ENCODE results near the gene SLCO1C1.
"Not testable (repeated sequence)": the region's sequence is repeated elsewhere in the genome, so short reads cannot be mapped to it uniquely, and the experiment has no call there.

Gene SLCO1C1, protein sequence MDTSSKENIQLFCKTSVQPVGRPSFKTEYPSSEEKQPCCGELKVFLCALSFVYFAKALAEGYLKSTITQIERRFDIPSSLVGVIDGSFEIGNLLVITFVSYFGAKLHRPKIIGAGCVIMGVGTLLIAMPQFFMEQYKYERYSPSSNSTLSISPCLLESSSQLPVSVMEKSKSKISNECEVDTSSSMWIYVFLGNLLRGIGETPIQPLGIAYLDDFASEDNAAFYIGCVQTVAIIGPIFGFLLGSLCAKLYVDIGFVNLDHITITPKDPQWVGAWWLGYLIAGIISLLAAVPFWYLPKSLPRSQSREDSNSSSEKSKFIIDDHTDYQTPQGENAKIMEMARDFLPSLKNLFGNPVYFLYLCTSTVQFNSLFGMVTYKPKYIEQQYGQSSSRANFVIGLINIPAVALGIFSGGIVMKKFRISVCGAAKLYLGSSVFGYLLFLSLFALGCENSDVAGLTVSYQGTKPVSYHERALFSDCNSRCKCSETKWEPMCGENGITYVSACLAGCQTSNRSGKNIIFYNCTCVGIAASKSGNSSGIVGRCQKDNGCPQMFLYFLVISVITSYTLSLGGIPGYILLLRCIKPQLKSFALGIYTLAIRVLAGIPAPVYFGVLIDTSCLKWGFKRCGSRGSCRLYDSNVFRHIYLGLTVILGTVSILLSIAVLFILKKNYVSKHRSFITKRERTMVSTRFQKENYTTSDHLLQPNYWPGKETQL

DNA sequence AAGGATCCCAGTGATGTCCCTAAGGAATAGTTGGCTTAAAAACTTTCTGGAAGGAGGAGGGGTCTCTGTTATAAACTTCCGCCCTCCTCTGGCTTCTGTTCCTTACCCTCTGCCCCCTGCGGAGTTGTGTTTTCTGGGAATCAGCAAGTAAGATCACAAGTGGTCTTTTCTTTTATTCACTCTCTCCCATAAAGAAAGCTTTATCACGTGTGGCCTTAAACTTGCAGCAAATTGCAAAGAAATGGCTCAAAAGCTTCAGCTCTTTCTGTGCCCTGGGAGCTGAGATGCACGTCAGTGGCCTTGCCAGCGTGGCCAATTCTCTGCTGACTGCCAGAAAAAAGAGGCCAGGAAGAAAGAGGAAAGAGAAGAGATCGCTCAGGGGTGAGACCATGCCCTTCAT is at the start of gene SLCO1C1:
Gene SLCO1C1, plus strand, starts transcription at position 101 of the 400 bp plus-strand sequence. CDS start 4,245 bp downstream, outside the sequence.
- DNase-seq, result no peak

DNA sequence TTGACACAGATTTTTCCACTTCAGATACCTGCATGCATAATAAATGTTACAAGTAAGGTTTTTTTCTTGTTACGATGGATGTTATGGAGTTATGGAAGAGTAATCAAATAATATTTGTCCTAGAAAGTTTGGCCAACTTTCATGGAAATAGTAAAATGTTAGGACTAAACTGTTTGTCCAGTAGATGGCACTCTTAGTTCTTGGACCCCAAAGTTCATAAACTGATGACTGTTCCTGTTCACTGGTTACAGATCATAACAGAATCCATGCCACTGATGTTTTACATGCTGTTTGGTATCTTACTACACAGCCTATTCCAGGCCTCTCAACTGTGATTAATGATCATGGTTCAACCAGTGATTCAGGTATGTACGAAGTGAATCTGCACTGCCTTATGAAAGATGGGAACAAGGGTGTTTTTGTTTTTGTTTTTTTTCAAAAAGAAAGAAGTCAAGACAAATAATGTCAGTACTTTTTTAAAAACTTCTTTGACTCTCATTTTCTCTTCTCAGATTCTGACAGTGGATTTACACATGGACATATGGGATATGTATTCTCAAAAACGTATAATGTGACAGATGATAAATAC is 48.8 kb upstream of the SLCO1C1 start:
- DNase-seq, result no peak

DNA sequence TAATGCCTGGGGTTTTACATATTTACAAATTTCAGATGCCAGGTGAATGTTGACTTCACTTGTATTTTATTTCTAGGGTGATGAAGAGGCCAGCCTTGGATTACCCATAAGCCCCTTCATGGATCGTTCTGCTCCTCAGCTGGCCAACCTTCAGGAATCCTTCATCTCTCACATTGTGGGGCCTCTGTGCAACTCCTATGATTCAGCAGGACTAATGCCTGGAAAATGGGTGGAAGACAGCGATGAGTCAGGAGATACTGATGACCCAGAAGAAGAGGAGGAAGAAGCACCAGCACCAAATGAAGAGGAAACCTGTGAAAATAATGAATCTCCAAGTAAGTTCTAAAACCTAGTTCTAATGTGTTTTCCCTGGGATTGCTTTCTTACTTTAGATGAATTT is 41.3 kb upstream of the SLCO1C1 start:
- DNase-seq, result no peak

DNA sequence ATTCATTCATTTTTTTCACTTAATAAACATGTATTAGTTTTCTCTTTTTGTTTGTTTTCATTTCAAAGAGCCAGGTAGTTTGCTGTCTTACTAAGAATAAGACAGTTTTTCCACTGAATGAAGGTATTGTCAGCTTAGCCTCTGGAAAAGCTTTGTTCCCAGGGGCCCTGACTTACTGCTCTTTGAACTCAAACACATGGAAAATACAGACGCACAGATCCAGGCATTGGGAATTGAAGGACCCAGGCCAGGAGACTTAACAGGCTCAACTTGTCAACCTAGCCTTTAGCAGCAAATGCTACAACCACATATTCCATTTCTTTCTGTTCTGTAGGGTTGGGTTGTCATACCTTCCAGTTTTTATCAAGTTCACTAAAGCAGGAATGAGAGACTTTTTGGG is 38.5 kb upstream of the SLCO1C1 start:
- DNase-seq, result no peak

DNA sequence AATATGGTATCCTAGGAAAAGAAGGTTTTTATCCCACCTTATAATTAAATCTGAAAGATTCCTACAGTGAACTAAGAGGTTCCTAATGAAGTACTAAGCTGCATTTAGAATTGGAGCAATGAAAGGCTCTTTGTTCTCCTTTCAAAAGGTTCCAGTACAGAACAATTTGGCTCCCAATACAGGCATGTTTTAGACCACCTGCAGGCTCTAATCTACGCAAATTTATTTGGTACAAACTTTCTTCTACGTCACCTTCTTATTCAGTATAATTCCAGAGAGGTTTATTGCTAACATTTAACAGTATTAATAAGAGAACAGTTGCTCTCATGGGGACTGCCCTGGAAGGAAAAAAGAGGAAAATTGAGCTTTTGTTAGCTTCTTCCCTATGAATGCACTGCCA is 37.6 kb upstream of the SLCO1C1 start:
- DNase-seq, result no peak

DNA sequence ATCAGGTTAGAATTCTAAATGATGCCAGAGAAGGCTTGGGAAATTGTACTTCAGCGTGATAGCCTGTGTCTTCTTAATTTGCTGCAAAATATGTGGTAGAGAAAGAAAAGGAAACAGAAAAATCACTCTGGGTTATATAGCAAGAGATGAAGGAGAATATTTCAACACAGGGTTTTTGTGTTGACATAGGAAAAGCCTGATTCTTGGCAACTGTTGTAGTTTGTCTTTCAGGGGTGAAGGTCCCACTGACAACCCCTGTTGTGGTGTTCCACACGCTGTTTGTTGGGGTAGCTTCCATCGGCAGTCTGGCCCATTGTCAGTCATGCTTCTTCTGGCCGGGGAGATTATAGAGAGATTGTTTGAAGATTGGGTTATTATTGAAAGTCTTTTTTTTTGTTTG is 13.8 kb upstream of the SLCO1C1 start:
- DNase-seq, result no peak

DNA sequence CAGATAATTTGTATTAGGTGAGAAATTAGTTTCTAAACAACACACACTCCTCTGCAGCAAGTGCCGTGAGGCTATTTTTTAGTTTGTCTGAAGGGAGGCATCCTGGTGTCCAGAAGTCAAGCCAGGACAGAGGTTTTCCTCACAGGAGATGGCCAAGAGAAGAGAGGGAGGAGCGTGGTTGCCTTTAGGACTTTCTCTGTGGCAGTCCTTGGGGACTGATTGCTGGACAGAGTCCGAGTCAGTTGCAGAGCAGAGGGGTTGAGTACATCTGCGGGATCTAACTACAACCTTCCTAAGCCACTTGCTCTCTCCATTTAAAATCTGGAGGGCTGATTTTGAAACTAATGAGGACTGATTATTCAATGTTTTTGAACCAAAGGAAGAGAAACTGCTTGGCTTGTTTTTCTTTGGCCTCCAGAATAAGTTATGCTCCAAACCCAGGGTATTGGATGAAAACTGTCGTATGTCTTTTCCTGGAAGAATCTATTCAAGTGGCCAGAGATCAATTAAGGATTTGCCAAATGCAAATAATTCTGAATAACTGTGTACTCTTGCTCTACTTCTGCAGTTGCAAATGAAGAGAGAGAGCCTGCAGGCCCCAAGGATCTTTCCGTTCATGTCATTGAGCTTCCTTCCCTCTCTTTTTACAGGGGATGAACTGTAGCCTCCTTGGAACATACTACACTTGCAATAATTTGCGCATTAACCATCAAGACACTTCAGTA is 1.2 kb downstream of the SLCO1C1 start:
- no peak for DNase-seq

DNA sequence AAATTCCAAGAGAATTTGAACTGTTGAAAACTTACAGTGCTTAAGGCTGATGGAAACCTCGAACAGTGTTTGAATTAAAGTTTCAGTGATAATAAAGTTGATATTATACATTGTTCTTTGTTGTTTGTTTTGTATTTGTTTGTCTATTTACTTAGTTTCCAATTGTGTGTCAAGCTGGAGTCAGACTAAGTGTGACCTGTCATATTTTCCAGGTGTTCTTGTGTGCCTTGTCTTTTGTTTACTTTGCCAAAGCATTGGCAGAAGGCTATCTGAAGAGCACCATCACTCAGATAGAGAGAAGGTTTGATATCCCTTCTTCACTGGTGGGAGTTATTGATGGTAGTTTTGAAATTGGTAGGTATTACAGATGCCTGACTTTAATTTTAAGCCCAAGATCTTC is 6.0 kb downstream of the SLCO1C1 start:
- no peak for DNase-seq

DNA sequence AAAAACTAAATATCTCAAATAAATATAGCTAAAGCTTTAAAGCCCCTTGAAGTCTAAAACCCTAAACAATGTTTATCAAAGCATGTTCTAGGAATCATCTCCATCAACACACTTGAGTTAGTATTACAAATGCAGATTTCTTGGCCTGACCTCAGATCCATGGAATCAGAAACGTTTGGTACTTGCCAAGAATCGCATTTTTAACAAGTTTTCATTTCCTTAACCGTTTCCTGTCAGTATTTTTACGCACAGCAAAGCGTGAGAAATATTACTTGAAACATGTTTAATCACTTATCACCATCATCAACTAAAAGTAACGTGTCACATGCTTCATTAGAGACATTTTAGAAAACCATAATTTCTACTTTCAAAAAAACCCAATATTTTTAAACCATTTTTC is 9.7 kb downstream of the SLCO1C1 start:
- no peak for DNase-seq

DNA sequence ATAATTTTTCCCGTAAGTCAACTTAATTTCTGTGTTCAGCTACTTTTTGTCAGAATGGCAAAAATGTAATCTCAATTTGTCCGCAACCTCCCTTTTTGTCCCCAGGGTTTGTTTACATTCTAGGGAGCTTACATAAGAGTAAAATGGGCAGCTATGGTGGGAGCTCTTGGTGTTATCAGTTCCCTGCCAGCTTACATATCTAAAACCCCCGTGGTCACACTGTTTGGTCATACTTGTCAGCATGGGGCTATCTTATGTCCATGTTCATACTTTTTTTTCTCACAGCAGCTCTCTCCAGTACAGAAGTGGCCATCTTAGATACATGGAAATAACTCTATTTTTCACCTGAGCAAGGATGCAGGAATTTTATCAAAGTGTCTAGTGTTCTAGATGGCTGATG is 16.7 kb downstream of the SLCO1C1 start:
- no peak for DNase-seq

DNA sequence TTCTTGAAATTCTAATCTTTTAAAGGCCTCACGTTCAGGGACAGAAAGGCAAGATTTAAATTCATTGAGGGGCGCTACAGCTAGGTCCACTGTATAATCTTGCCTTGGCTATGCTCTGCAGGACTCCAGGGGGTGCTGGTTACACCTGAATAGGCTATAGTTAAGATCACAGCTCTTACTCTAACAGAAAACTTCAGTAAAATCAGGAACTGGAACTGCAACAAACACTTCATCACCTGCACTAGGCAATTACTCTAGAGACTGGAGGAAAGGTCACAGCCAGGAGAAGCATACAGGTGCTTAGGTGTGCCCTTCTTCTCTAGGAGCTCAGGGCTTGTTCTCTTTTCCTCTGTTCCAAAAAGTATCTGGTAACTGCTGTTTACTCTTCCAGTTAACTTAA is 20.9 kb downstream of the SLCO1C1 start:
- no peak for DNase-seq

DNA sequence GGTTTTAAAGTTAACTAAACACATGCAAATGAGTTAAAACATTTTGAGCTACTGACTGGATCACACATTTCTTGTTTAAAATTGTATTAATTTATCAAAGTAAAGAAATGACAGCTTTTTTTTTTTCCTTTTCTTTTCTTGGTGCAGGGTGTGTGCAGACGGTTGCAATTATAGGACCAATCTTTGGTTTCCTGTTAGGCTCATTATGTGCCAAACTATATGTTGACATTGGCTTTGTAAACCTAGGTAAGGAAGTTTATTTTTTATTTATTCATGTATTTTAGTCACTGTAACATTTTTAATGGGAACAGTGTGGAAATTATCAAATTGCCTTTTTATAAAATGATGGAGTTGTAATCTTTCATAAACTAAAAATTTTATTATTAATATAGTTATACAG is 21.9 kb downstream of the SLCO1C1 start:
- DNase-seq, result no peak

DNA sequence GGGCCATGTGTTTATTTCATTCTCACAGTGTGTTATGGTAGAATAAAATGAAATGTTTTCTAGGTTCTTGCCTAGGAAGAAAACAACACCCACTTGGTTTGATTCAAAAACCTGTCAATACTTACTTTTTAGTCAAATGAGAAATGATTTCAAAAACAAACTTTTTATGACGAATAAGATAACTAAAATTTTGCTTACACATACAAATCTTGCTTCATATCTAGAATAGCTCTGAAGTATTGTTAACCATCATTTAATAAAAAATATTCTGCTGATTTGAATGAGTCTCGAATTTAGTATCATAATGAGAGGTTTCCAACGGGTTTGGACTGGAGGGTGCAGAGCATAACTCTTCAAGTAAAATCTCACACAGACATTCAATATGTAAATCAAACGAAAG is 23.2 kb downstream of the SLCO1C1 start:
- no peak for DNase-seq

DNA sequence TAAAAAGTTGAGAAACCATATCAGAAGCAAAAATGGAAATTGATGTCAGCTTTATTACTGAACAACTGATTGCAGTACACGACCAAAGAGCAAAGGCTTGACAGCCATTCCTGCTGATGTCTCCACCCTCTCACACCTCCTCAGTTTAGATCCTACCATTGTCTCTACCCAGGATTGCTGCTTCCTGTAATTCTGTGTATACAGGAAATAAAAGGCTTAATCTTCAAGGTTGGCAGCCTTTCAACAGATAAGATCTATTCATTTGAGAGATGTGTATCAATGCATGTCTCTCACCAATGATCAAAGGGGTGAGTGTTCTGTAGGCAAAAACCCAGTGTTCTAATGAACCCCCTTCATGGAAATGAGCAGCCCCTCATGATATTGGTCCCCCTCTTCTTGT is 27.0 kb downstream of the SLCO1C1 start:
- no peak for DNase-seq

DNA sequence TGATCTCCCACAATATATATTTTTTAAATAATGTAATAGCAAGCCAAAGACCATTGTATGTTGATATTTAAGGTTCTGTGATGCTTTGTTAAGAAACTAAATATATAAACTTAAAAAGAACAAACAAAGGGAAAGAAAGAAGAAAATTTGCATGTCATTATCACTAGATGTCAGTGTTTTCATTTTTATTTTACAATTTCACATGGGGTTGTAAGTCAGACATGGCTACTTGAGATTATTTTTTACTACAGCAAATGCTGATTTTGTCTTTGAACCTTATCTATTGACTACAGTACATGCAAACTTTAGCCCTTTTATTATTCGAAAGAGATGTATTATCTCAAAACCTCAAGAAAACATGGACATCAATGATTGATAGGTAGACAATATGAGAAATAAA is 36.1 kb downstream of the SLCO1C1 start:
- DNase-seq, result no peak

DNA sequence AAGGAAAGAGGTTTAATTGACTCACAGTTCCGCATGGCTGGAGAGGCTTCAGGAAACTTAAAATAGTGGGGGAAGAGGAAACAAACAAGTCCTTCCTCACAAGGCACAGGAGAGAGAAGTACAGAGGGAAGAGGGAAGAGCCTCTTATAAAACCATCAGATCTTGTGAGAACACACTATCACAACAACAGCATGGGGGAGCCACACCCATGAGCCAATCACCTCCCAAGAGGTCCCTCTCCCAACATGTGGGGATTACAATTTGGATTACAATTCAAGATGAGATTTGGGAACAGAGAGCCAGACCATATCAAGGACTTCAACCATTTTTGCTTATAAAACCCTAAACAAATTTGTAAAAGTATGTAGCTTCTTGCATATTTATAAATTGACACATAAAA is 45.8 kb downstream of the SLCO1C1 start:
- no peak for DNase-seq

DNA sequence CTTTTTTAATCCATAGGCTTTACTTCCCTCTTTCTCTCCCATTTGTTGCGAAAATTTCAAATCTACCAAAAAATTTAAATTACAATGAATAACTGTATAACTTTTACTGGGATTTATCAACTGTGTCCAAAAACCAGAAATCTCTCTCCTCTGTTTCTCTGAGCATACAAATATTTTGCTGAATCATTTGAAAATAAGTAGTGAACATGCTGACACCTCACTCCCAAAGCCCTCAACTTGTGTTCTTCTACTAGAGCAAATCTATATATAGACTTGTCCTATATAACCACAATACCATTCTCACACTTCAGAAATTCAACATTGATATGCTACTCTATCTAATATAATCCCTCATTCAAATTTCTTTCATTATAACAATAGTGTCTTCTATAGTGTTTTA is 53.1 kb downstream of the SLCO1C1 start:
- no peak for DNase-seq

DNA sequence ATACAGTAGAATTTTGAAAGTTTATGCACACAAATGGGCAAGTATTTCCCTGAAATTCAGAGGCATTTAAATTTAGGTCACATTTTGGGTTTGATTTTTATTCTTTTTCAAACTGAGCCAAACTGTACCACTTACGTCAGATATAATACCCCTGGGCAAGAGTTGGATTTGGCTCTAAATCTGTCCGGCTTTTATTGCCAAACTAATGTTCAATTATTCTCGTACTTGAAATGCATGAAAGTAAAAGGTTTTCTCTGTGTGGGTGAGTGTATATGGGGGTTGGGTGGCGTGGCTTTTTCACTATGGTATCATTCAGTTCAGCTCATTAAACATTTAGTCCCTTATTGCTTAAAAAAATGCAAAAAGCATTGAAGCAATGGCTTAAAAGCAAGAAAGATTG is 55.9 kb downstream of the SLCO1C1 start:
- DNase-seq, result no peak

DNA sequence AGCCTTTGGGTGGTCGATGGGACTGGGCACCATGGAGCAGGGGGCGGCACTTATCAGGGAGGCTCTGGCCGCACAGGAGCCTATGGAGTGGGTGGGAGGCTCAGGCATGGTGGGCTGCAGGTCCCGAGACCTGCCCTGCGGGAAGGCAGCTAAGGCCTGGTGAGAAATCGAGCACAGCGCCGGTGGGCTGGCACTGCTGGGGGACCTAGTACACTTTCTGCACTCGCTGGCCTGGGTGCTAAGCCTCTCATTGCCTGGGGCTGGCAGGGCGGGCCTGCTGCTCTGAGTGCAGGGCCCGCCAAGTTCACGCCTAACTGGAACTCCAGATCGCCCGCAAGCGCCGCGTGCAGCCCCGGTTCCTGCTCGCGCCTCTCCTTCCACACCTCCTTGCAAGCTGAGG is 82.3 kb downstream of the SLCO1C1 start:
- DNase-seq, result no peak

DNA sequence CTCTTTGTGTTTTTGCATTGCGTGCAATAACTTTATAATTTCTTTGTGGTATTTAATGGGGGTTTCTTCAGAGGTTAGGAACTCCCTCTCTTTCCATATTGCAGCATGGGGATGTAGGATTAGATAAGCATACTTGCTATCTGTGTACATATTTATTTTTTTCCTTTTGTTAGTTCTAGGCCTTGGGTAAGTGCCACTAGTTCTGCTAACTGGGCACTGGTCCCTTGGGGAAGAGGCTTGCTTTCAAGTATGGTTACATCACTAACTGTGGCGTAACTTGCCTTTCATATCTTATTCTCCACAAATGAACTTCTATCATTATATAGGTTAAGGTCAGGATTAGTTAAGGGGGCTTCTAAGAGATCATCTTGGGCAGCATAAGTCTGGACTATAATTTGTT is 83.8 kb downstream of the SLCO1C1 start:
- no peak for DNase-seq

DNA sequence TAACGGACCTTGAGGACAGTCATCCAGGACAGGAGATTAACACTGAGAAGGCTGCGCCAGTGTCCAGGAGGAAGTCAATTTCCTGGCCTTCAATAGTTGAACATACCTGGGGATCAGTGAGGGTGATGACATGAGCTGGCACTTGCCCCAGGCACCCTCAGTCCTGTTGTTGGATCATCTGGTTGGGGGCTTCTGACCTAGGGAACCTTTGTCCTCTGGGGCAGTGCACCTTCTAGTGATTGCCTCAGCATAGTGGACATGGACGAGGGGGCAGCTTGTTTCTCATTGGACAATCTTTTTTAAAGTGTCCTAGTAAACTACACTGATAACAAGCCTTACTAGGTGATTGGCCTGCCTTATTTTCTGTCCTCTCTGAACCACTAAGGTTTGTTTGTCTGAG is 84.8 kb downstream of the SLCO1C1 start:
- not testable (repeated sequence) for DNase-seq

DNA sequence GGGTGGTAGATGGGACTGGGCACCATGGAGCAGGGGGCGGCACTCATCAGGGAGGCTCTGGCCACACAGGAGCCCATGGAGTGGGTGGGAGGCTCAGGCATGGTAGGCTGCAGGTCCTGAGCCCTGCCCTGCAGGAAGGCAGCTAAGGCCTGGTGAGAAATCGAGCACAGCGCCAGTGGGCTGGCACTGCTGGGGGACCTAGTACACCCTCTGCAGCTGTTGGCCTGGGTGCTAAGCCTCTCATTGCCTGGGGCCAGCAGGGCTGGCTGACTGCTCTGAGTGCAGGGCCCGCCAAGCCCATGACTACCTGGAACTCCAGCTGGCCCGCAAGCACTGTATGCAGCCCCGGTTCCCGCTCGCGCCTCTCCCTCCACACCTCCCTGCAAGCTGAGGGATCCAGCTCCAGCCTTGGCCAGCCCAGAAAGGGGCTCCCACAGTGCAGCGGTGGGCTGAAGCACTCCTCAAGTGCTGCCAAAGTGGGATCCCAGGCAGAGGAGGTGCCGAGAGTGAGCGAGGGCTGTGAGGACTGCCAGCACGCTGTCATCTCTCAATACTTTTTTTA is 88.7 kb downstream of the SLCO1C1 start:
- DNase-seq, result not testable (repeated sequence)

DNA sequence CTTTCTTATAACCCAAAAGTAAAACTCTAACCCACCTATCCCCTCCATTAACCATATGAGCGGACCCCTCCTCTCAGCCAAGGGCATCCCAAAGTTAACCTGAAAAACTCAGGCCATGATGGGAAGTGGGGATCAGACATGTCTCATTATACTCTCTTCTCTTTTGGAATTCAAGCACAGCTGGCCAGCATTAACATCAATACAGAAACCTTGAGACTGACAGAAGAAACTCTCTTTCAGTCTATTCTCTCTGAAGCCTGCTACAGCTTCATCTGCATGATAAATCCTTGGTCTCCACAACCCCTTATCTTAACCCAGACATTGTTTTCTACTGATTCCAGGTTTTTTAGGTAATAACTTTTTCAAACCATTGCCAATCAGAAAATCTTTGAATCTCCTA is 97.8 kb downstream of the SLCO1C1 start:
- DNase-seq, result no peak

Data from NCI-H1436 treated with DMSO at 0.1 percent for 48 hours (cell line).